ENCODE results near the gene GPSM1.
"Not testable (repeated sequence)": the region's sequence is repeated elsewhere in the genome, so short reads cannot be mapped to it uniquely, and the experiment has no call there.

GPSM1 gene

GRCh38 chr9:136319244-136319643 lies 8.1 kb upstream of the GPSM1 start:
- FAIRE-seq: not testable (repeated sequence)

DNA sequence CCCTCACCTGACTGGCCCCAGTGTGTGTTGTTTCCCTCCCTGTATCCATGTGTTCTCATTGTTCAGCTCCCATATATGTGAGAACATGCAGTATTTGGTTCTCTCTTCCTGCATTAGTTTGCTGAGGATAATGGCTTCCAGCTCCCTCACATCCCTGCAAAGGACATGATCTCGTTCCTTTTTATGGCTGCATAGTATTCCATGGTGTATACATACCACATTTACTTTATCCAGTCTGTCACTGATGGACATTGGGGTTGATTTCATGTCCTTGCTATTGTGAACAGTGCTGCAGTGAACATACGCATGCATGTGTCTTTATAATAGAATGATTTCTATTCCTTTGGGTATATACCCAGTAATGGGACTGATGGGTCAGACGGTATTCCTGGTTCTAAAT lies 7.4 kb upstream of the GPSM1 start:
- FAIRE-seq: not testable (repeated sequence)

DNA sequence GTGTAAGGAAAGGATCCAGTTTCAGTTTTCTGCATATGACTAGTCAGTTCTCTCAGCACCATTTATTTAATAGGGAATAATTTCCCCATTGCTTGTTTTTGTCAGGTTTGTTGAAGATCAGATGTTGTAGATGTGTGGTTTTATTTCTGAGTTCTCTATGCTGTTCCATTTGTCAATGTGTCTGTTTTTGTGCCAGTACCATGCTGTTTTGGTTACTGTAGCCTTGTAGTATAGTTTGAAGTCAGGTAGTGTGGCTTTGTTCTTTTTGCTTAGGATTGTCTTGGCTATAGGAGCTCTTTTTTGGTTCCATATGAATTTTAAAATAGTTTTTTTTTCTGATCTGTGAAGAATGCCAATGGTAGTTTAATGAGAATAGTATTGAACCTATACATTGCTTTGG lies 6.4 kb upstream of the GPSM1 start:
- not testable (repeated sequence) for FAIRE-seq

DNA sequence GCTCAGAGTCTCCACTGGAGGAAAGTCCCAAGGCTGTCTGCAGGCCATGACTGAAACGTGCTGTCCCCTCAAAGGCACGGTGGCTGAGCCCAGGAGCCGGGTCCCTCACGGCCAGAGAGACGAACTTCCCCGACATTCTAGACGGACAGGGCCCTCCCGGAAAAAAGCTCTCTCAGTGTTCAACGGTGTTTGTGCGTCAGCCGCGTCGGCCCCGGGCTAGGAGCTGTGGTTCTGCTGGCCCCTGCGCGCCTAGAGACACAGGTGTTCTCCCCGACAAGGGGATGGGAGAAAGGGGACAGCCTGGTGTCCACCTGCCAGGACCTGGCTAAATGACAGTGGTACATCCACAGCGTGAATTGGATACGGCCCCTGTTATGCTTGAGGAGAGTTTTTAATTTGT lies 5.8 kb upstream of the GPSM1 start:
- FAIRE-seq: no peak

- no peak for FAIRE-seq
Measured at GRCh38 chr9:136322756-136323330, 4.5 kb upstream of the GPSM1 start.

- FAIRE-seq: no peak
Measured at GRCh38 chr9:136323371-136323789, 4.0 kb upstream of the GPSM1 start.

DNA sequence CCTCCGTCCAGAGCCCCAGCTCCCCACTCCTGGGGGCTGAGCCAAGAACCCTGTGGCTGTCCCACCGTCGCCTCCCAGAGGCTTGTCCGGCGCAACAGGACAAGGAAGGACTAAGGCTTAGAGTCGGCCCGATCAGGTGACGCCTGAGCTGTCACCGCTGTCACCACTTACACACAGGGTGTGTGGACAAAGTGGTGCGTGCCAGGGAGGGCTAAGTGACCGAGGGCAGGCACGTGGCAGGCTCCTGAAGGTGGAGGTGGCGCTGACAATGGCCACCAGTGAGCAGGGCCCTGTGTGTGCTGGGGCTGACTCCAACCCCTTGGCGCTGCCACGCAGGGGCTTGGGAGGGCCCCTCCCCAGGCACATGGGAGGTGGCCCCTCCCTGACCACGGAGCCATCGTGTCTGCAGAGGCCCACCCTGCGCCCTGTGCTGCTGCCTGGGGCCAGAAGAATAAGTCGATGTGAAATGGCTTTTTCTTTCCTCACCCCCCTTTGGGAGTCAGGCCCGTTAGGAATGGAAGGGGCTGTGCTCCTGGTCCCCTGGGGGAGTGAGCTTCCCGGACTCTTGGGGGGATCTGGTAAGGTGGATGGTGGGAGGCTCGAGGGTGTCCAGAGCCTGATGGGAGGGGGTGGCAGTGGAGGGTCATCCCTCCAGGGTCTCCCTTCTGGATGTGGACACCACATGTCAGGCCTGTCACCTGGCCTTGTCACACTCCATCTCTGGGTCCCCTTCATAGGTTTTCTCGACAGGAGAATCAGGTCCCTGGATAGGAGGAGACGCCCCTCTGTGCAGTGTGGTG lies 2.6 kb upstream of the GPSM1 start:
- no peak for FAIRE-seq

DNA sequence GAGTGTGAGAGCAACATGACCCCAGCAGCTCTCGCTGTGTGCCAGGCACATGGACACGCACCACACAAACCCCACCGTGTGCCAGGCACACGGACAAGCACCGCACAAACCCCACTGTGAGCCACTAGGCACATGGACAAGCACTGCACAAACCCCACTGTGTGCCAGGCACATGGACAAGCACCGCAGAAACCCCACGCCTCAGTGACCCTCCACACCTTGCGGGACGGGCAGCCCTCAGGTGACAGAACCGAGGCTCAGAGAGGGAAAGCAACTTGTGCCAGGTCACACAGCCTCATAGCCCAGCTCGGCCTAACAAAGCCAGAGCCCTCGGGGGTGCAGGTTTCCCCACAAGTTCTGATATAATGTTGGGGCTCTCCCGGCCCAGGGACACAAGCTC lies 2.0 kb upstream of the GPSM1 start:
- FAIRE-seq: no peak

DNA sequence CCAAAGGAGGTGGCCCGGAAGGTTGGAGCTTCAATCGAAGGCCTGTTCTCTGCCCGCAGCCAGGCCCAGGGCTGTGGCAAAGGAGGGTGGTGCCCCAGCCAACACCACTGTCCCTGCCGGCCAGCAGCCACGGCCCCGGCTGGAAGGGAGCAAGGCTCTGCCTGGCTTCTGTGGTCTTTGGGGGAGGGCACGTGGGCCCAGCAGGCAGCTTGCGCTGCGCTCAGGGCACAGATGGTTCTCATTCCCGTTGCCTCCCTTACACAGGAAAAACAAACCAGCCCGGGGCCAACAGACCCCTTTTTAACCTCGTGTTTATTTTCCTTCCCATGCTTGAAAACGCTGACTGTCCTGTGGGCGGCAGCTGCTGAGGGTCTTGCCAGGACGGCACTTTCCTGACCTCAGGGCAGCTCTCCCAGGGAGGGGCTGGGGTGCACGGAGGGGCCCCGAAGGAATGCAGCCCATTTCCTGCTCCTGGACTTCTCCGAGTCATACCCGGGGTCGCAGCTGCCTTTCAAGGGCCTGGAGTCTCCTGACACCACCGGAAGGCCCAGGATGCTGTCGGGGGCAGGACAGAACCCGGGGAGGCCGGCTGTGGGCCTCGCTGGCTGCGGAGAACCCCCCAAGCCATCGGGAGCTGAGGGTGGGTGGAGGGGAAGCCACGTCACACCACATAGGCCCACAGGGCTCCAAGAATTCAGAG lies 1.1 kb upstream of the GPSM1 start:
- FAIRE-seq: no peak

DNA sequence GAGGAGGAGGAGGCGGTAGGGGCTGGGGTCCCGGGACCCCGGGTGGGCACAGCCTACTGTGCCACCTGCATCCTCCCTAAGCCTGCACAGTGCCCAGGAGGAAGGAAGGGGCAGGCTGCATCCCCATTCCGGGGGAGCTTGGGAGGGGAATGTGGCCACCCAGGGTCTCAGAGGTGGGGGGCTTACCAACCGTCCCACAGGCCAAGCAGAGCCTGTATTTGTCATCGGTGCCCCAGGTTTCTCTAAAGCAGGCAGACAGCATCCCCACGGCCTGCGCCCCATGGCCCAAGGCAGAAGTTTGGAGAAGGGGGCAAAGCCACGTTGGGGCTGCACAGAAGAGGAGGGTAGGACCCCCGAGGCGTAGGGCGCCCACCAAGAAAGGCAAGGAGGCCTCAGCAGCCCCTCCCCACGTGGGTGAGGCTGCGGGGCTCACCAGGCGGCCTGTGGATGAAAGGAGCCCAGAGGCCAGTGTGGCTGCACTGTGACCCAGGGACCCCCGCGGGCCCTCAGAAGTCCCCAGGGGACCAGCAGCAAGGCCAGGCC lies 507 bp upstream of the GPSM1 start:
- no peak for FAIRE-seq

GRCh38 chr9:136328011-136328621 lies 777 bp downstream of the GPSM1 start:
- FAIRE-seq: no peak

- FAIRE-seq: no peak
Measured at GRCh38 chr9:136328622-136329041, 1.3 kb downstream of the GPSM1 start.

DNA sequence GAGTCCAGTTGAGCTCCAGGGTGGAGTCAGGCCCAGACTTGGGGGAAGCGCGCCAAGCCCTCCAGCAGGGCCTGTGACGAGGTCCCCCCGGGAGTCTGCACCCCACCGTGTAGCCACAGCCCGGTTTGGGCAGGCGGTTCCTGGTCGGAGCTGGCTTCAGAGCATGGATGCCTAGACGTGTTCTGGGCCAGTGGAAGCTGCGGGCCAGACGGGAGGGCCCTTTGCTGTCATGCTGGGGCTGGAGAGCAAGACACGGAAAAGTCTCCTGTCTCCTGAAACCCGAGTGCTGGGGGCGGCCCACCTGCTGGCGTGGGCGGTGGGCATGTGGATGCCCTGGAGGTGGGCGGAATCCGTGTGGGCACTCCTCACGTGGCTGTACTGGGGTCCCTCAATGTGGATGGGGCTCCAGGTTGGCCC lies 1.9 kb downstream of the GPSM1 start:
- FAIRE-seq: no peak

DNA sequence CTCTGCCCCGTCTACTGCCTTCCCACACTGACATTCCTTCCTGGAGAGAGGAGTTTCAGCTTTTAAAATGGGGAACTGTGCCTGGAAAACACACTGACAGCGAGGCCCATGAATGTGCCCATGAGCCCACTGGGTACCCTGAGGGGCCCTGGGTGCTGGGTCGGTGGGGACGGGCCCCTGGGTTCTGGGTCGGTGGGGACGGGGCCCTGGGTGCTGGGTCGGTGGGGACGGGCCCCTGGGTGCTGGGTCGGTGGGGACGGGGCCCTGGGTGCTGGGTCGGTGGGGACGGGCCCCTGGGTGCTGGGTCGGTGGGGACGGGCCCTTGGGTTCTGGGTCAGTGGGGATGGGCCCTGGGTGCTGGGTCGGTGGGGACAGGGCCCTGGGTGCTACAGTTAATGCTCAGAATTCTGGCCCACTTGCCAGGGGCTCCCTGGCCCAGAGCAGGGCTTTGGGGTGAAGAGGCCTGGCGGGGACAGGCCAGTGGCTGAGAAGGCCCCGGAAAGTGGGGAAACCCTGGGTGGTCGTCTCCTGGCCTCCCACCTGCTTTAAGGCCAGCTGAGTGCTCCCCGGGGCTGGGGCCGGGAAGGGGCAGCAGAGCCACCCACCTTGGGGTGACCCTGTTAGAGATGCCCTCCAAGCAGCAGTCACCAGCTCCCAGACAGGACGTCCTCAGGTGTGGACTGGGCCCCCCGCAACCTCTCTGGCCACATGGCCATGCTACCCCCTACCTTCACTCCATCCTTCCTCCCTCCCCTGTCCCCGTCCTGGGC lies 2.5 kb downstream of the GPSM1 start:
- no peak for FAIRE-seq

GRCh38 chr9:136330406-136330990 lies 3.2 kb downstream of the GPSM1 start:
- no peak for FAIRE-seq

DNA sequence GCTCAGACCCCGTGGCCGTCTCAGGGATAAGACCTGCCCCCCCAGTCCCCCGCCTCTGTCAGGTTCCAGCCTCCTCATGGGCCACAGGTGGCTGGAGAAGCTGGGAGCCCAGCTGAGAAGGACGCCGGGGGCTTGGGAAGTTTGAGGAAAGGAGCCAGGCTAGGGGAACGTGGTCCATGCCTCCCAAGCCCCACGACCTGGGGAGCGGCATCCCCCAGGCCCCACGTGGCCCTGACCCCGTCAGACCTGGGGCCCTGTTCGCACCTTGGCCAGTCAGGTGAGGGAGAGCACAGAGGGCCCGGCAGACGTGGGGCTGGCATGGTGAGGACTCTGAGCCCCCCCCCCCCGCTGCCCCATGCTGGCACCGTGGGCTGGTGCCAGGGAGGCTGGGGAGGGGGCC lies 3.7 kb downstream of the GPSM1 start:
- no peak for FAIRE-seq

- no peak for FAIRE-seq
Measured at GRCh38 chr9:136331556-136332481, 4.5 kb downstream of the GPSM1 start.

DNA sequence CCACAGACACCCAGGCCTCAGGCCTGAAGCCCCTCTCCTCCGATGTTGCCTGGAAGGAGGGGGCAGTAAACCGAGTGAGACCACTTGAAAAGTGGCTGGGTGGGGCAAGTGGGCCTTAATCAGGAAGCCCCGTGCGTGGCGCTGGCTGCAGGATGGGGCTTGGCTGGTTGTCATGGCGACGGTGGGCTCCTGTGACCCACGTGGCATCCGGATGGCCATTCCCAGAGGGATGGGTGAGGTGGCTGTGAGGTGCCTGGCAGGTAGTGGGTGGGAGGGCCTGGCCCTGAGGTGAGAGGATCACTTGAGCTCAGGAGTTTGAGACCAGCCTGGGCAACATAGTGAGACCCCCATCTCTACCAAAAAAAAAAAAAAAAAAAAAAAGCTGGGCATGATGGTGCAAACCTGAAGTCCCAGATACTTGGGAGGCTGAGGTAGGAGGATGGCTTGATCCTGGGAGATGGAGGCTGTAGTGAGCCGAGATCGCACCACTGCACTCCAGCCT lies 5.2 kb downstream of the GPSM1 start:
- no peak for FAIRE-seq

- no peak for FAIRE-seq
Measured at GRCh38 chr9:136333045-136333444, 5.7 kb downstream of the GPSM1 start.

GRCh38 chr9:136333486-136333885 lies 6.1 kb downstream of the GPSM1 start:
- no peak for FAIRE-seq

- FAIRE-seq: no peak
Measured at GRCh38 chr9:136334541-136334940, 7.2 kb downstream of the GPSM1 start.
